ENCODE data around the gene PERCC1. TPM values are rescaled to one million over a fixed set of nuclear protein-coding genes. Genes with fewer than 3 reads are reported as not detected.

PERCC1 gene
- total RNA-seq, 1 donor from 2014 or later: not detected

DNA sequence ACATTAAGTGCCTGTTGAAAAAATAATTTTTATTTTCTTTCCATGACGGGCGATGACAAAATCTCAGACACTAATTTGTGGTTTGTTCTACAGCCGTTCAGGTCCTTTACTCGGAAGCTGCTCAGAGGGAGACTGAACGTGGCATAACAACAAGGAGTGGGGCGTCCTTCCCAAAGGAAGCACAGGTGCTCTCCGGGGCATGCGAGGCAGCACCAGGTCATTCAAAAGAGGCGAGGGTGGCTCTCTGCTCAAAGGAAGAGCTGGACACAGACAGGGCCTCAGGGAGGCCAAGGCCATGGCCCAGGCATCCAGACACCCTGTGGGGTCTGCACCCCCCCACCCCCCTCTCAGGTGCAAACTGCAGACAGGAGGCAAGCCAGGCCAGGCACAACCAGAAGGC, 32.5 kb upstream of the PERCC1 start:
- Mint-ChIP-seq H3K27ac (no peak overlapping the region), H3K9me3 (no peaks in the 10 kb centered on the region), H3K4me3 (ENCODE audit: low read depth) (no peak overlapping the region), H3K4me1 (ENCODE audit: low read depth) (no peaks in the 10 kb centered on the region), H3K27me3 (ENCODE audit: low read depth) (no peaks in the 10 kb centered on the region), H3K36me3 (ENCODE audit: low read depth) (peaks cover 22% of the 10 kb centered on the region)
- DNase-seq (ENCODE audit: low spot score): no peak
- intact Hi-C loops (cut with micrococcal nuclease): loop anchor here (1.0 kb wide), 1 partner anchor 40 kb away; no protein-coding TSS in a partner anchor

DNA sequence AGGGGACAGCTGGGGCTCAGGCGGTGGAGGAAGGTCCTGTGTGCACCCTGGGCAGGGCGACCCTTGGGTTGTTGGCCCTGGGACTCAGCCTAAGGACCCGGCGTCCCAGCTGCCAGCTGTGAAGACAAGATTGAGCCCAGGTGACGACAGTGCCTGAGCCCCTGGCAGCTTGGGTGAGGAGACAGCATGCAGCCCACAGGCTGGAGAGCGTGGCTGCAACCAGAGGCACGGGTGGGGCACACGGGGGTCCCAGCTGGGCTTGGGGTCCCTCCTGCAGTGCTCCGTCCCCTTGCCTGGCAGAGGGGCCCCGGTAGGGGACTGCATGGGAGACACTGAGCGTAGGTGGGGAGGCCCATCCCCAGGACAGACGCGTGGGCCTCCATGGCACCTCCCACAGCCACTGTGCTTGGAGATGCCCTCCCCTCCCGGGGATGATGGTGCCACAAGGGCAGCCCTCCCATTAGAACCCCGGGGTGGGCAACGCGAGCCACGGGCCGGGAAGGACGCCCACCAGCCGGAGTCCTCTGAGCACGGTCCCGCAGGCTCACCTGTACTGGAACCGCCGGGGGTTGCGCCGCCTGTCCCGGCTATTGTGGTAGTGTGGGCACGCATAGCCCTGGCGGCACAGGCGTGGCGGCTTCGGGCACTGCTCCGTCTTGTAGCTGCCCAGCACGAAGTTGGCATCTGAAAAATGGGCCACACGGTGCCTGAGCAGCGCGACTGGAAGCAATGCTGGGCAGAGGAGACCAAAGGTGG, 31.9 kb upstream of the PERCC1 start:
- no peak overlapping the region for H3K4me3 Mint-ChIP-seq (ENCODE audit: low read depth)
- H3K9me3 Mint-ChIP-seq: no peaks in the 10 kb centered on the region
- intact Hi-C loops (cut with micrococcal nuclease): loop anchor here (1.0 kb wide), 1 partner anchor 41 kb away; no protein-coding TSS in a partner anchor
- no peaks in the 10 kb centered on the region for H3K4me1 Mint-ChIP-seq (ENCODE audit: low read depth)
- H3K27ac Mint-ChIP-seq: no peak overlapping the region
- no peaks in the 10 kb centered on the region for H3K27me3 Mint-ChIP-seq (ENCODE audit: low read depth)
- no peak for DNase-seq (ENCODE audit: low spot score)
- H3K36me3 Mint-ChIP-seq (ENCODE audit: low read depth): peaks cover 22% of the 10 kb centered on the region

DNA sequence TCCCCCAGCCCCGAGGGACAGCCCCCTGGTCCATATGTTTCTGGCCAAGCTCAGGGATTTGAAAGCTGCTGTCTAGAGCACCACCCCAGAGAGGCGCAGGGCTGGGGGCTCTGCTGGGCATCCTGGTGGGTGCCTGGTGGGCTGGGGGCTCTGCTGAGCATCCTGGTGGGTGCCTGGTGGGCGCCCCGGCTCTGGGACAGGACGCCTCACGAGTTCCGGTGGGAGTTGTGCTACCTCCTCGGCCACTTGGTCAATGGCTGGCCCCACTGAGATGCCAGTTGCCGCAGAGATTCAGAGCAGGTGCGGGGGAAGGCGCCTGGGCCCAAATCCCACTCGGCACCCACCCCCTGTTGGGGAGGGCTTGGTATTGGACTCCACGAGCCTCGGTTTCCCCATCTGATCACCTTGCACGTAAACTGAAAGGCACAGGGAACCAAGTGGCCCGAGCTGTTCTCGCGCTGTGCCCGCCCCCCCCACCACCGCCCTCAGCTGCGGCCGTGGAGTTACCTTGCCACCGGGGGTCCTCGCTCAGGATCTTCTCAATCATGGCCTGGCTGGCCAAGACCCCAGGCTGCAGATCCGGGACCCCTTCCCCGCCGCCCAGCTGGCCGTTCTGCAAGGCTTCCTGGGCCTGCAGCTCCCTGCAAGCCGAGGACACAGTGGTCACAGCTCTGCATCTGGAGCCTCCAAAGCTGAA, 29.7 kb upstream of the PERCC1 start:
- Mint-ChIP-seq H3K27ac (no peak overlapping the region), H3K36me3 (ENCODE audit: low read depth) (peaks cover 22% of the 10 kb centered on the region), H3K27me3 (ENCODE audit: low read depth) (no peaks in the 10 kb centered on the region), H3K4me1 (ENCODE audit: low read depth) (no peaks in the 10 kb centered on the region), H3K9me3 (no peaks in the 10 kb centered on the region), H3K4me3 (ENCODE audit: low read depth) (no peak overlapping the region)
- intact Hi-C loops (cut with micrococcal nuclease): no loop called here
- DNase-seq (ENCODE audit: low spot score): no peak

DNA sequence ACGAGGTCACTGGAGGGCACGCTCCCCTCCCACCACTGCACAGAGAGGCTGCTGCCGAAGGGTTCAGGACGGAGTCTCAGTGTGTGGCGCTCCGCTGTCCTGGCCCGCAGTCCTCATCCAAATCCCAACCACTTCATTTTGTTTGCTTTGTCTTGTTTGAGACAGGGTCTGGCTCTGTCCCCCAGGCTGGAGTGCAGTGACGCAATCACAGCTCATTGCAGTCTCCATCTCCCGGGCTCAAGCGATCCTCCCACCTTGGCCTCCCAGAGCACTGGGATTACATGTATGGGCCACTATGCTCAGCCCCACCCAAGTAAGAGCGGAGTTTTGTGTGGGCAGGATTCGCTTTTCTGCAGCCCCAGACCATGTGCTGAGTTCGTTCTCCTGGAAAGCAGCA, 29.1 kb upstream of the PERCC1 start:
- peaks cover 21% of the 10 kb centered on the region for H3K36me3 Mint-ChIP-seq (ENCODE audit: low read depth)
- H3K27me3 Mint-ChIP-seq (ENCODE audit: low read depth): no peaks in the 10 kb centered on the region
- intact Hi-C loops (cut with micrococcal nuclease): no loop called here
- no peaks in the 10 kb centered on the region for H3K4me1 Mint-ChIP-seq (ENCODE audit: low read depth)
- no peak overlapping the region for H3K27ac Mint-ChIP-seq
- no peak overlapping the region for H3K4me3 Mint-ChIP-seq (ENCODE audit: low read depth)
- no peak for DNase-seq (ENCODE audit: low spot score)
- no peaks in the 10 kb centered on the region for H3K9me3 Mint-ChIP-seq

DNA sequence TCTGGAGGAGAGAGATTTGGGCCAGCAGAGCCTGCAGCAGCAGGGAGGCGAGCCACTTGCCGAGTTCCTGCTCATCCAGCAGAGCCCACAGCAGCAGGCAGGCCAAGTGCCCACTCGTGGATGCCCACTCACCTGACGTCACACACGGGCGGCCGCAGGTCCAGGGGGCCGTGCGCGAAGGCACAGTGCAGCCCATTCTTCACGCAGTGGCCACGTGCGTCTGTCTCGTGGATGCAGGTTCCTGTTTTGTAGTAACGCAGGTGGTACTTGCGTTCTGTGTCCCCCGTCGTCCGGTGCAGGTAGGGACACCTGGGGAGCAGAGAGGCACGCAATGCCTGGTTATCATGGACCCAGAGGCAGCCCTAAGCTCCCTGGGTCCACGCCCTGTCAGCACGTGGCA, 27.8 kb upstream of the PERCC1 start:
- H3K36me3 Mint-ChIP-seq (ENCODE audit: low read depth): peaks cover 19% of the 10 kb centered on the region
- H3K4me1 Mint-ChIP-seq (ENCODE audit: low read depth): peaks cover 2% of the 10 kb centered on the region
- no peaks in the 10 kb centered on the region for H3K9me3 Mint-ChIP-seq
- no peaks in the 10 kb centered on the region for H3K27me3 Mint-ChIP-seq (ENCODE audit: low read depth)
- DNase-seq (ENCODE audit: low spot score): no peak
- intact Hi-C loops (cut with micrococcal nuclease): no loop called here
- H3K4me3 Mint-ChIP-seq (ENCODE audit: low read depth): no peak overlapping the region
- no peak overlapping the region for H3K27ac Mint-ChIP-seq

DNA sequence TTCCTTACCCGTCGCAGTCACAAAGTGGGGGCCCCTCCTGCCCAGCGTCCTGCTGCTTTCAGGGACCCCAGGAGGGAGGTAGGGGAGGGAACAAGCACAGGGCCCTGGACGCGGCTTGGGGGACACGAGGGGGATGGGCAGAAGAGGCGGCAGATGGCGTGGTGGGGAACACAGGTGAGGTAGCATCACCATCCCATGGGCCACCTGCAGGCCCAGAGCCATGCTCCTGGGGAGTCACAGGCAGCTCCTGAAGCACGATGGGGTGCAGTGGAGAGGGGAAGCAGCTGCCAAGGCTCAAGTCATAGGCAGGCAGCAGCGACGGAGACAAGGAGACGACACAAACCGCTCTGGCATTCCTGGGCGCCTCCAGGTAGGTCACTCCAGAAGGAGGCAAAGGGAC, 27.1 kb upstream of the PERCC1 start:
- H3K36me3 Mint-ChIP-seq (ENCODE audit: low read depth): peaks cover 14% of the 10 kb centered on the region
- no peaks in the 10 kb centered on the region for H3K27me3 Mint-ChIP-seq (ENCODE audit: low read depth)
- no peak overlapping the region for H3K27ac Mint-ChIP-seq
- no peaks in the 10 kb centered on the region for H3K9me3 Mint-ChIP-seq
- H3K4me1 Mint-ChIP-seq (ENCODE audit: low read depth): peaks cover 2% of the 10 kb centered on the region
- no peak overlapping the region for H3K4me3 Mint-ChIP-seq (ENCODE audit: low read depth)
- DNase-seq (ENCODE audit: low spot score): no peak
- intact Hi-C loops (cut with micrococcal nuclease): no loop called here

DNA sequence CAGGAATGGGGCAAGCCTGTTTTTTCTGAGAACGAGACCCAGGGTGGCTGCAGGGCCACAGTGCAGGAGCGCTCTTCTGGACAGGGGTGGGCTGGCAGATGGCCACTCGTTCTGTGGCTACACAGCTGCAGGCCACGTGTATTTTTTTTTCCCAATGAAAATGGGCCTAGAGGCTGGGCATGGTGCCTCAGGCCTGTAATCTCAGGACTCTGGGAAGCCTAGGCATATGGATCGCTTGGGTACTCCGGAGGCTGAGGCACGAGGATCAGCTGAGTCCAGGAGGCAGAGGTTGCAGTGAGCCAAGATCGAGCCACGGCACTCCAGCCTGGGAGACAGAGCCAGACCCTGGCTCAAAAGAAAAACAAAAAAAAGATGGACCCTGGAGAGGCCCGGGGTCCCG, 23.1 kb upstream of the PERCC1 start:
- peak overlapping the region; percentile 47 for H3K4me3 Mint-ChIP-seq (ENCODE audit: low read depth)
- H3K27ac Mint-ChIP-seq: peak overlapping the region; percentile 46
- DNase-seq (ENCODE audit: low spot score): no peak
- peaks cover 2% of the 10 kb centered on the region for H3K4me1 Mint-ChIP-seq (ENCODE audit: low read depth)
- no peaks in the 10 kb centered on the region for H3K27me3 Mint-ChIP-seq (ENCODE audit: low read depth)
- H3K36me3 Mint-ChIP-seq (ENCODE audit: low read depth): peaks cover 17% of the 10 kb centered on the region
- no peaks in the 10 kb centered on the region for H3K9me3 Mint-ChIP-seq
- intact Hi-C loops (cut with micrococcal nuclease): no loop called here

DNA sequence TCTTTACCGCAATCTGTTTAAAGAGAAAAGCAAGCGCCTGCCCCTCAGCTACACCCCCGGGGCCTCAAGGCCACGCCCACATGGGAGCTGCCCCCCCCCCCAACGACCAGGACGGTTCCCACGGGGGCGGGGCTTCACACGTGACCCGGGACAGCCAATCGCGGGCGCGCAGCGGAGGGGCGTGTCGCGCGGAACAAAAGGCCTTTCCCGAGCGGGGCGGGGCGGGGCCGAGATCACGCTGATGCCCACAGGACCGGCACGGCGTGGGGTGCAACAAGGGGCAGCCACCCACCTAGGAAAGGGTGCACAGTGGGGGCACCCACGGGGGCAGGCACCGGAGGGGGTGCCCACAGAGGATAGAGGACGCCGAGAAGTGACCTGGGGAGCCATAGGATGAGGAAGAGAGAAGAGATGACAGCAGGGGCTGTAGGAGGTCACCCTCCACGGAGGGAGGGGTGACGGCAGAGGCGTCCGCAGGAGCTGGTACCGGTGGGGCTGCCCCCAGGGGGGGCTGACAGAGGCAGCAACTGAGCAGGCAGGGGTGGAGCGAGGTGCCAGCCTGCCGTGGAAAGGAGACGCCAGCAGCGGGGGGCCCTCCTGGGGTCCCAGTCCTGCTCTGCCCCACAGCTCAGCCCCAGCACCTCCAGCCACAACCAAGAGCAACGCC, 22.6 kb upstream of the PERCC1 start:
- Mint-ChIP-seq H3K9me3 (no peaks in the 10 kb centered on the region), H3K4me3 (ENCODE audit: low read depth) (peak overlapping the region; percentile 67), H3K27me3 (ENCODE audit: low read depth) (no peaks in the 10 kb centered on the region), H3K27ac (no peak overlapping the region), H3K4me1 (ENCODE audit: low read depth) (peaks cover 2% of the 10 kb centered on the region), H3K36me3 (ENCODE audit: low read depth) (peaks cover 14% of the 10 kb centered on the region)
- DNase-seq (ENCODE audit: low spot score): peak; percentile 93
- intact Hi-C loops (cut with micrococcal nuclease): no loop called here

DNA sequence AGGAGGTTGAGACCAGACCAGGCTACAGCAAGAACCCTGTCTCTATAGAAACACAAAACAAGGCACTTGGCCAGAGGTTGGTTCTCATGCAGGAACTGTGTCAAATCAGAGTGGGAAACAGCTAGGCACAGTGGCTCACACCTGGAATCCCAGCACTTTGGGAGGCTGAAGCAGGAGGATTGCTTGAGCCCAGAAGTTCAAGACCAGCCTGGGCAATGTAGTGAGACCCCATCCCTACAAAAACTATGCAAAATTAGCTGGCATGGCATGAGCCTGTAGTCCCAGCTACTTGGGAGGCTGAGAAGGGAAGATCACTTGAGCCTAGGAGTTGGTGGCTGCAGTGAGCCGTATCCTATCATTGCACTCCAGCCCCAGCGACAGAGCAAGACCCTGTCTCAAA, 18.0 kb upstream of the PERCC1 start:
- H3K27me3 Mint-ChIP-seq (ENCODE audit: low read depth): no peaks in the 10 kb centered on the region
- intact Hi-C loops (cut with micrococcal nuclease): no loop called here
- H3K9me3 Mint-ChIP-seq: no peaks in the 10 kb centered on the region
- H3K4me3 Mint-ChIP-seq (ENCODE audit: low read depth): peak overlapping the region; percentile 17
- no peak overlapping the region for H3K27ac Mint-ChIP-seq
- H3K36me3 Mint-ChIP-seq (ENCODE audit: low read depth): peaks cover 19% of the 10 kb centered on the region
- DNase-seq (ENCODE audit: low spot score): no peak
- peaks cover 4% of the 10 kb centered on the region for H3K4me1 Mint-ChIP-seq (ENCODE audit: low read depth)

DNA sequence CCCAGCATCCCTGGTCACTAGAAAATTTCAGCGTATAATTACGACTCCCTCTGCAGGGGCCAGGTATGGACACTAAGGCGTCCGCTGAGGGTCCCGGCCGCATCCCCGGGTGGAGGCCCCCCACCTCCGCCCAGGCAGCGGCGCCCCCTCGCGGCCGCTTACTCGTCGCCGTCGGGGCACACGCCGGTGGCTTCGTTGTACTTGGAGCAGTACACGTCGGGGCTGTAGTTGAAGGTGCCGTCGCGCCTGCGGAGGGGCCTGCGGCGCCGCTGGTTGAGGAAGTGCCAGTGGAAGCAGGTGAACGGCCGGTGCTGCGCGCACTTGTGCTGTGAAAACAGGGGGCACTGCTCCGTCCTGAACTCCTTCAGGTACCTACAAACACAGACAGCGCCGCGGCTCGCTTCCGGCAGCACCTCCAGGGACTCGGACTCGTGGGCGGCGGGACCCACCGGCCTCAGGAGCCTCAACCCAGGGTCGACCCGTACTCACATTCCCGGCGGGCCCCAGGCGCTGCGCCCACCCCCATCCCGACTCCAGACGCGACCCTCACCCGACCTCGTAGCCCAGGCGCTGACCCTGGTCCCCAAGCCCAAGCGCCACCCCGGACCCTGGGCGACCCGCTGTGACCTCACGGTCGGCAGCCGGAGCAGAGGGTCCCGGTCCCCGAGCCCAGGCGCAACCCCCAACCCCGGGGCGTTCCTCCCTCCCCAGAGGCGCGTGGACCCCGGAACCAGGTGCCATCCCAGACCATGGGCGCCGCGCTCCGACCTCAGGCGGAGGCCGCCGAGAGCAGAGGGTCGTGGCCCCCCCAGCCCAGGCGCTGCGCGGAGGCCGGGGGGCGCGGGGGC, 17.0 kb upstream of the PERCC1 start:
- Mint-ChIP-seq H3K4me1 (ENCODE audit: low read depth) (peaks cover 4% of the 10 kb centered on the region), H3K9me3 (no peaks in the 10 kb centered on the region), H3K4me3 (ENCODE audit: low read depth) (peak overlapping the region; percentile 81), H3K36me3 (ENCODE audit: low read depth) (peaks cover 26% of the 10 kb centered on the region), H3K27ac (peak overlapping the region; percentile 70), H3K27me3 (ENCODE audit: low read depth) (no peaks in the 10 kb centered on the region)
- DNase-seq (ENCODE audit: low spot score): peak; percentile 58
- intact Hi-C loops (cut with micrococcal nuclease): no loop called here

DNA sequence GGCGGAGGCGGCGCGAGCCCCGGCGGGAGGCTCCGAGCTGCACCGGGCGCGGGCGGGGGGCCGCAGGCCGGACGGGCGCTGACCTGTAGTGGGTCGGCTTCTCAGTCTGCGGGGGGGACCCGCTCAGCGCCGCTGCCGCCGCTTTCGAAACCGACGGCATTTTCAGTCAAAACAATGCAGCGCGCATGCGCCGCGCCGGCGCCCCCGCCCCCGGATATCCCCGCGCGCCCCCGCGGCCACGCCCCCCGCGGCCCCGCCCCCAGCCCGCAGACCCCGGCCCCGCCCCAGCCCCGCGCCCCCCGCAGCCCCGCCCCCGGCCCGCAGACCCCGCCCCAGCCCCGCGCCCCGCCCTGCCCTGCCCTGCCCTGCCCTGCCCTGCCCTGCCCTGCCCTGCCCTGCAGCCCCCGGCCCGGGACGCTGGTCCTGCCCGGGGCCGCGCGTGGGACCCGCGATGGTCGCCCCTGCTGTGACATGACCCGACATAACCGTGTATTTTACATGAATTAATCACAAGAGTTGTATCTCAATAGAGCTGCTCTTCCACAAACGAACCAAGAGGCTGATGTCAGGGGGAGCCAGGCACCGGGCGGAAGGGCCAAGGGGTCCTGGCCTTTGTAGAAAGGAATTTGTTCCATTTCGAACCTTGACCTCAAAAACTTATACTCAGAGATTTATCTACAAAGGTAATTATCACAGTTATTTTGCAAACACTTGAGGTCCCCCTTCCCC, 16.2 kb upstream of the PERCC1 start, which contains the start of gene UNKL:
TSS of gene UNKL (minus strand) at position 173 of the 729 bp plus-strand sequence. CDS start at position 160, 13 bp downstream.
- DNase-seq (ENCODE audit: low spot score): peak; percentile 79
- peaks cover 4% of the 10 kb centered on the region for H3K4me1 Mint-ChIP-seq (ENCODE audit: low read depth)
- H3K9me3 Mint-ChIP-seq: no peaks in the 10 kb centered on the region
- H3K36me3 Mint-ChIP-seq (ENCODE audit: low read depth): peaks cover 23% of the 10 kb centered on the region
- H3K4me3 Mint-ChIP-seq (ENCODE audit: low read depth): peak within 1 kb of the TSS; percentile 81
- H3K27ac Mint-ChIP-seq: peak within 1 kb of the TSS; percentile 76
- intact Hi-C loops (cut with micrococcal nuclease): no loop called here
- no peaks in the 10 kb centered on the region for H3K27me3 Mint-ChIP-seq (ENCODE audit: low read depth)

DNA sequence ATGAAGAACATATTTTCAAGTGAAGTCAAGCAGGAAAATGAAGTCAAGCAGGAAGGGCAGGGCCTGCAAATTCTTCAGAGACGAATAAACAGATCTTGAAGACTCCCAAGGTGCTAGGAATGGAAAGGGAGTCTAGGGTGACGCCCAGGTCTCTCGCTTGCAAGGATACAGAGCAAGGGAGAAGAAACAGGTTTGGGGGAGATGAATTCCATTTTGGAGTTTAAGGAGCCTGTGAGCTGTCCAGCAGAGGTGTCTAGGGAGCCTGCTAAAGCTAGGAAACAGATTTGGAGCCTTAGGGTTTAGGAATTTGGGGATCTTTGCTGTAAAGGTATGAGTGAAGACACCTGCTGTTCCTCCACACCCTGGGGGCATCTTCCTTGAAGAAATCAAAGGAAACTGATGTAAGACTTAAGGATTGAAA, 14.3 kb upstream of the PERCC1 start:
- Mint-ChIP-seq H3K36me3 (ENCODE audit: low read depth) (peaks cover 27% of the 10 kb centered on the region), H3K4me1 (ENCODE audit: low read depth) (peaks cover 8% of the 10 kb centered on the region), H3K9me3 (no peaks in the 10 kb centered on the region), H3K4me3 (ENCODE audit: low read depth) (no peak overlapping the region), H3K27ac (no peak overlapping the region), H3K27me3 (ENCODE audit: low read depth) (no peaks in the 10 kb centered on the region)
- DNase-seq (ENCODE audit: low spot score): no peak
- intact Hi-C loops (cut with micrococcal nuclease): no loop called here
